Measurements from ENCODE around the gene PROM1.

GRCh38 chr4:16006771-16007446, 76.9 kb downstream of the PROM1 start:
- TF ChIP-seq CTCF (IDR thresholded peaks at IDR 0.05): no peak
- TF ChIP-seq POLR2A (IDR thresholded peaks at IDR 0.05): no peak

Data from body of pancreas (tissue), 4 donors.